GM21360 (cell line): ENCODE data around the gene C14orf93.
A peak's percentile ranks its signal among the peaks of the same experiment; 100 is the strongest.

ENCODE experiments used
- ATAC-seq: cut with Tn5 transposase; IDR thresholded peaks from one replicate; pipeline ENCODE4 v1.9.1; 2021; ENCODE audit warnings: mild to moderate bottlenecking, moderate library complexity; ENCODE audit not compliant: unreplicated experiment

C14orf93 gene

DNA sequence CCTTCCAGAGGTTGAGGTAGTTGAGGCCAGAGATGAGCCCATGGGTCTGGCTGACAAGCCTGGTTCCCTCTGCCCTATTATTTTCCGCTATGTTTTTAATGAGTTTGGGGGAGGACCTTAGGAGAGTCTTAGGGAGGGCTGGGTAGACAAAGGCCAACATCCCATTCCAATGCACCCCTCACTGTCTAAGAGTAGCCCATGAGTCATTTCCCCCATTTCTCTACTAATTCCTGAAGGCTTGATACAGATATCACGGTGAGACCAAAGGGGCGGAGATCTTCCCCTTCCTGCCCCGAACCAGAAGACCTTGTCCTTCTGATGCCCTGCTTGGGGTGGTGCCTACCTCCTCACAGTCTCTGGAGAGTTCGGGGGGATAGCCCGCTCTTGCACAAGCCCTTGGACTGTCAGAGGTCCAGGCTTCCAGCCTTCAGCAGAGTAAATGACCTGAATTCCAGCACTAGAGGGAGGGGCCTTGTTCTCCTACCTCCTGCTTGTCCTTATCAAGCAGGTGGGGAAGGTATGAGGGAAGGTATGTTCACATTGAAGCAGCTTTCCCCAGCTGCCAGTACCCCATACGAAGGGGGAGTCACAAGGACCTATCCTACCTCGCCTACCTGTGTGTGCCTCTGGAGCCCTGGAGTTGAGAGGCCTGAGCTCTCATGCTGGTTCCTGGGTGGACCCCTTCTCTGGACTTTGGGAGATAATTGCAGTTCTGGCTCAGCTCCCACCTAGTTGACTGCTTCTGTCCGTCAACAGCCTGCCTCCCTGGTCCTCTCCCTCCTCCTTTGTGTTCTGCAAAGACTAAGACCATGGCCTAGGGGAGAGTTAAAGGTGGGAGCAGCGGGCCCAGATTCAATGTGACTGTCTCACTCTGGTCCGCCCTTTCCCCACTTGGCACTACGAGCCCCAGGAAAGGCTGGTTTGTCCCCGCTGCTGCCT, 35.7 kb upstream of the C14orf93 start:
- ATAC-seq = no peak

GRCh38 chr14:23044840-23045239, 34.9 kb upstream of the C14orf93 start:
- ATAC-seq = no peak

- ATAC-seq = no peak
Observed at GRCh38 chr14:23043754-23044153, 33.8 kb upstream of the C14orf93 start.

DNA sequence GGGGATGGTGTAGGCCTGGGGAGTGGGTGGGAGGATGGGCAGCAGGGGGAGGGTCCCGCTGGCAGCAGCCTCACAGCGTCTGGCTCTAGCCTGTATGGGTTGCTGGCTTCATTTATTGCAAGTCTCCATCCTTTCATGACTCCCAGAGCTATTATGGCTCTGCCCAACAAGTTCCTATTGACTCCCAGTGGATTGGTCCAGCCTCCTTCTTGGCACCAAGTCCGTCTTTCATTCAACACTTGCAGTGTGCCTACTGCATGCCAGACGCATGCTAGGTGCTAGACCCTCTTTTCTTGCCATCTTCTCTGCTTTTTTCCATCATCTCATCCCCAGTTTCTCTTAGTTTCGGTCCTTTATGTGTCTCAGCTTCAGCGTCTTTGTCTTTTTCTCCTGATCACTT, 33.2 kb upstream of the C14orf93 start:
- ATAC-seq = no peak

- ATAC-seq = no peak
Observed at GRCh38 chr14:23042162-23042965, 32.4 kb upstream of the C14orf93 start, which contains the start of gene PSMB11. TSS of gene PSMB11 (plus strand) at chr14:23042212. CDS start at chr14:23042226, 14 bp downstream.

DNA sequence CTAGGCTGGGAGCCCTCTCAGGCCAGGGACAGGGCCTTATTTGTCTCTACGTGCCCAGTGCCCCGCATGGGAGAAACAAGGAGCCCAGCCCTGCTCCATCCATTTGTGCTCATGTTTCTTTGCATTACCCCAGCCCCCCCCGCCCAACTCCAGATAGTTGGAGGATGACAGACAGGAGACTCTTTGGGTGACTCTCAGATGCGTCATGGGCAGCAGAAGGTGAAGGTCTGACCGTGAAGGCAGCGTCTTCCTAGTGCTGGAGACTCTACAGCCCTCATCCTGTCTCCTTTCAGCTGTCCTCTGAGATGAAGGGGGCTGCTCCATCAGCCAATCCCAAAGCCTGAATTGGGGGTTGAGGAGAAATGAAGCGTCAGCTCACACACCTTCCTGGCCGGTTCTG, 31.8 kb upstream of the C14orf93 start:
- ATAC-seq = no peak

- no peak for ATAC-seq
Observed at GRCh38 chr14:23040100-23040499, 30.2 kb upstream of the C14orf93 start.

GRCh38 chr14:23035303-23036144, 25.6 kb upstream of the C14orf93 start:
- ATAC-seq = no peak

- ATAC-seq = peak; percentile 88
Observed at GRCh38 chr14:23034498-23035302, 24.8 kb upstream of the C14orf93 start, which contains the start of gene PSMB5. TSS of gene PSMB5 (minus strand) at chr14:23034900. CDS start at chr14:23034881, 19 bp downstream.

DNA sequence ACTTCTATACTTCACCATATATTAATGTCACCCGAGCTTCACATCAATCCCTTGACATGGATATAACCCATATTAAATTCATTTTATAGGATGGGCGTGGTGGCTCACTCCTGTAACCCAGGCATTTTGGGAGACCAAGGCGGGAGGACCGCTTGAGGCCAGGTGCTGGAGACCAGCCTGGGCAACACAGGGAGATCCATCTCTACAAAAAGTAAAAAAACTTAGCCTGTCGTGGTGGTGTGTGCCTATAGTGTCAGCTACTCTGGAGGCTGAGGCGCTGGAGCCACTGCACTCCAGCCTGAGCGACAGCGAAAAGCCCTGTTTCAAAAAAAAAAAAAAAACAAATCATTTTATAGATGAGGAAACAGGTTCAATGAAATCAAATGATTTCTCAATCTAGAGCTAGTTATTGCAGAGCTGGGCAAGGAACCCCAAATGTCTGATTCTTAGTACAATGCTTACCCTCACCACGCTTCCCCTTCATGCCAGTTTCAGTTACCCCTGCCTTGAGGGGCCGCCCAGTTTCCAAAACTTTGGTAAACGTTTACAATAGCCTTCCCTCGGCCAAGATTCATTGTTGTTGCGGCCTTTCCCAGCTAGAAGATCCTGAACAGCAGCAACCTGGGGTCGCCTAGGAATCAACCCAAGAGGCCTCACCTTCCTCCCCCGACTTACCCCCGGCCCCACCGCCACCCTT, 24.0 kb upstream of the C14orf93 start:
- ATAC-seq = peak; percentile 14

- no peak for ATAC-seq
Observed at GRCh38 chr14:23033251-23033727, 23.3 kb upstream of the C14orf93 start.

GRCh38 chr14:23030936-23031335, 21.0 kb upstream of the C14orf93 start:
- ATAC-seq = no peak

- ATAC-seq = no peak
Observed at GRCh38 chr14:23028799-23029198, 18.9 kb upstream of the C14orf93 start.

- no peak for ATAC-seq
Observed at GRCh38 chr14:23025151-23025814, 15.3 kb upstream of the C14orf93 start.

GRCh38 chr14:23024612-23025075, 14.7 kb upstream of the C14orf93 start:
- no peak for ATAC-seq

GRCh38 chr14:23023795-23024152, 13.8 kb upstream of the C14orf93 start:
- ATAC-seq = no peak

DNA sequence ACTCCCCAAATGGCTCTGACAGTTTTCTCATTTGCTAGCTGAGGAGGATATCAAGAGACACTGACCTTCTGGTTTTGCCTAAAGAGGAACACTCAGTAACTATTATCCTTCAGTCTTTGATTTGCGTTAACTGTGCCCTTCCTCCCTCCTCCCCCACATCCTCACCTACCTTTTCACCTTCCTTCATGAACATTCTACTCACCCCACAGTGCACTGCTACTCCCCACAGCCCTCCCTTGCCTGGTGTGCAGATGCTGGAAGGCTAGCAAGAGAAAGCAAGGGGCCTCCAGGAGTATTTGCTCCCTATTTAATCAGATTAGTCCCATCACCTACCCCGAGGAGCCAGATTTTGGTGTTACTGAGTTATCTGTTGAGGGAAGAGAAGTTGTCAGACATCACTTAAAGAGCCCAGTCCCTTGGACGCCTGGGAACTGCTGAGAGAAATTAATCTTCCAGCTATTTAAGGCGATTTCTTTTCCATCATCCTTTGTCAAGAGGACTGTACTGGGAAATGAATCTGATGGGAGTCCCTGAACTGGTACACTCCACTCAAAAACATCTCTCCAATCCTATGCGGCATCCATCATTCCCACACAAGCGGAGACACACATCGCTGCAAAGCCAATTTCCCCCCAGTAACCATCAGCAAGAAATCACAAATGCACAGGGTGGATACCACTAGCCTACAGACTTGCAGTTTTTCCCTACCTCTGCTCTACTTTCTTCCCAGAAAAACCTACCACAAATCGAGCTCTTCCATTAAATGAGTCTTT, 13.3 kb upstream of the C14orf93 start:
- no peak for ATAC-seq
